Middle frontal gyrus (tissue), 1 donor: Measurements from ENCODE around the gene TAF13.
"Not testable (repeated sequence)": the region's sequence is repeated elsewhere in the genome, so short reads cannot be mapped to it uniquely, and the experiment has no call there.

Experiments used
- DNase-seq: peaks from one replicate; pipeline ENCODE4 v3.0.0-alpha.2; 2015; ENCODE audit warnings: low spot score; ENCODE audit errors: extremely low spot score

TAF13 gene

GRCh38 chr1:109091839-109092193 is 16.0 kb upstream of the TAF13 start:
- DNase-seq = no peak

- no peak for DNase-seq
Observed at GRCh38 chr1:109091078-109091838, 15.5 kb upstream of the TAF13 start.

- DNase-seq = peak; percentile 96
Observed at GRCh38 chr1:109090196-109091077, 14.6 kb upstream of the TAF13 start, which contains the start of gene TMEM167B. Gene TMEM167B (plus strand): TSS chr1:109090764. CDS start chr1:109090873, 109 bp downstream.

DNA sequence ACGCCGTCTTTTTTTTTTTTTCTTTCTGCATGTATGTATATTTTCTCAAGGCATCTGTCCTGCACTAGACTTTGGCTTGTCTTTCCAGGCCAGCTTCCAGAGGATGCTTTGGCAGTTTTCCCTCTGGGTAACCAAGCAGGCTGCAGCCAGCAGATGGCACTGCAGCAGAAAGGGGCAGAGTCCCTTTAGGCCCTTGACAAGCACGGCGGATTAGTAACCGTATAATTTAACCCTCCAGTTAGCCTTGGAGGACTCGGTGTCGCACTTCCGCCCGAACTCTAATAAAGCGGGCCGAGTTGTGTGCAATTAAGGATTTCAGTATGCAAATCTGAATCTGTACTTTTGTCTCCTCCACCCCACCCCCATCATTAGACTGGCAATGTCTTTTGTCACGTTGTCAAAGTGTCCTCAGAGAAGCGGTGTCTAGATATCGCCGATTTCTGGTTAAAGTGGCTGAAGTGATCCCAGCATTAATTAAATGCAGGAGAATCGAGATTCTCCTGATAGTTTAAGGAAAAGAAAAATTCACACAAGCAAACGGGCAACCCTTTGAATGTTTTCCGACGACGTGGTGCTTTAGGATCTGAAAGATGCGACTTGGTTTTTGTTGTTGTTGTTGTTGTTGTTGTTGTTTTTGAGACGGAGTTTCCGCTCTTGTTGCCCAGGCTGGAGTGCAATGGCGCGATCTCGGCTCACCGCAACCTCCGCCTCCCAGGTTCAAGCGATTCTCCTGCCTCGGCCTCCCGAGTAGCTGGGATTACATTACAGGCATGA is 13.6 kb upstream of the TAF13 start:
- DNase-seq = peak; percentile 81

DNA sequence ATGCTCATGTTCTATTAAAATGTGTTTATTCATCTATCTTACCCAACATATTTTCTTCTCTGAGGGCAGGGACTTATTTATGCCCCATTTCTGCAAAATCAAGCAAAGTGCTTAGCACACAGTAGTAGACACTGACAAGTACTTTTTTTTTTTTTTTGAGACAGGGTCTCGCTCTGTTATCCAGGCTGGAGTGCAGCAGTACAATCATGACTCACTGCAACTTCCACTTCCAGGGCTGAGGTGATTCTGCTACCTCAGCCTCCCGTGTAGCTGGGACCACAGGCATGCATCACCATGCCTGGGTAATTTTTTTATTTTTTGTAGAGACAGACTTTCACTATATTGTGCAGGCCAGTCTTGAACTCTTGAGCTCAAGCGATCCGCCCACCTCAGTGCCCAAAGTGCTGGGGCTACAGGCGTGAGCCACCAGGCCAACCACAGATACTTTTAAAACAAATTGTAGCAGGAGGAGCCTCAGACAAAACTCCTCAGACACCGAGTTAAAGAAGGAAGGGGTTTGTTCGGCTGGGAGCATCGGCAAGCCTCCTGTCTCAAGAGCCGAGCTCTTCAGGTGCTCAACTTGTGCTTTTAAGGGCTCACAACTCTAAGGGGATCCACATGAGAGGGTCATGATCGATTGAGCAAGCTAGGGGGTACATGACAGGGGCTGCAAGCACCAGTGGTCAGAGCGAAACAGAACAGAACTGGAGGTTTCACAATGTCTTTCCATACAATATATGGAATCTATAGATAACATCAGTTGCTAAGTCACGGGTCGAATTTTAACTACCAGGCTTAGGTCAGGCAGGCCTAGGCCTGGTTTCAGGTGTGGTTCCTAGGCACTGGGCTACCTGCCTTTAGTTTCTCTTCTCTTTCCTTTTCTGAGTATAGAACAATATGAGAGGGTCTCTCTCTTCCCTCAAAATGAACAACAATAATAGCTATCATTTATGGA is 9.0 kb upstream of the TAF13 start:
- no peak for DNase-seq

- DNase-seq = peak; percentile 45
Observed at GRCh38 chr1:109083923-109084322, 8.1 kb upstream of the TAF13 start.

DNA sequence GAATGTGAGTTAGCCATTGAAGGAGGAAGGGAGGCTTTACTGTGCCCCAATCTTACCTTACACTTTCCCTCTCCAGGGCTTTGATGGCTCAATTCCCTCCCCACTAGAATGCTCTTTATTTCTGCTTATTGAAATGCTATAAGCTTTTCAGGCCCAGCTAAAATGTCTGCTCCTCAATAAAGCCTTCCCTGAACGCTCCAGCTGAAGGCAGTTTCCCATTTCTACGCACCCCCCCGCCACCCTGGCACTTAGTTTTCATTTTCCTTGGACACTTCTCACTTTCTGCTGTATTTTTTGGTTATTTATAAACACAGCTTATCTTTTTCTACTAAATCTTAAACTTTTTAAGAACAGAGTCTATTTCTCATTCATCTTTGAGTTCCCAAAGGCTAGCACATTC is 7.7 kb upstream of the TAF13 start:
- no peak for DNase-seq

GRCh38 chr1:109080441-109081082 is 4.8 kb upstream of the TAF13 start:
- DNase-seq = no peak

- DNase-seq = no peak
Observed at GRCh38 chr1:109079240-109079622, 3.4 kb upstream of the TAF13 start.

DNA sequence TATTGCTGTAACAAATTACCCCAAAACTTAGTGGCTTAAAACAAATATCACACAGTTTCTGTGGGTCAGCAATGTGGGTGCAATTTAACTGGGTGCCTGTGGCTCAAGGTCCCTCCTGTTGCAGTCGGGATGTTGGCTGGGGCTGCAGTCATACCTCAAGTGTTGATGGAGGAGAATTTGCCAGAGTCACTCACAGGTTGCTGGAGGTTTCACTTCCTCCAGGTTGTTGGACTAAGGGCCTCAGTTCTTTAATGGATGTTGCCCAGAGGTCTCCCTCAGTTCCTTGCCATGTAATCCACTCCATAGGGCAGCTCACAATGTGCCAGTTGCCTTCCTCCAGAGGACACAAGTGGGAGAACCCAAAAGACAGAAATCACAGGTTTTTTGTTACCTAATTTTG is 2.5 kb upstream of the TAF13 start:
- DNase-seq = no peak

DNA sequence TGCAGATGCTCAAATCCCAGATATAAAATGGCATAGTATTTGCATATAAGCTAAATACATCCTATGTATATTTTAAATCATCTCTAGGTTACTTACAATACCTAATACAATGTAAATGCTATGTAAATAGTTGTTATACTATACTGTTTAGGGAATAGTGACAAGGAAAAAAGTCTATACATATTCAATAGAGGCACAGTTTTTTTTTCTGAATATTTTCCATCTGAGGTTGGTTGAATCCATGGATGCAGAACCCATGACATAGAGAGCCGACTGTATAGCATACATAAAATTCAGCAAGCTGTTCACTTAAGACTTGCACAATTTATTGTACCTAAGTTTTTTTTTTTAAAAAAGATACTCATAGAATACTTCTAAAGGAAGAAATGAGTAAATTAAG is 6.5 kb downstream of the TAF13 start:
- no peak for DNase-seq

GRCh38 chr1:109067883-109068282 is 7.9 kb downstream of the TAF13 start:
- DNase-seq = no peak

DNA sequence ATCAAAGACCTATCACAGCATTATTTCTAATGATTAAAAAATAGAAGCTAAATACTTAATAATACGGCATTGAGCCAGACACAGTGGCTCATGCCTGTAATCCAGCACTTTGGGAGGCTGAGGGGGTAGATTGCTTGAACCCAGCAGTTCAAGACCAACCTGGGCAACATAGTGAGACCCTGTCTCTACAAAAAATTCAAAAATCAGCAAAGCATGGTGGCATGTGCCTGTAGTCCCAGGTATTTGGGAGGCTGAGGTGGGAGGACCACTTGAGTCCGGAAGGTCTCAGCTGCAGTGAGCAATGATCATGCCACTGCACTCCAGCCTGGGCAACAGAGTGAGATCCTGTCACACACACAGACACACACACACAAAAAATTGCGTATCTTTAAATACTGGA is 10.7 kb downstream of the TAF13 start:
- DNase-seq = no peak

DNA sequence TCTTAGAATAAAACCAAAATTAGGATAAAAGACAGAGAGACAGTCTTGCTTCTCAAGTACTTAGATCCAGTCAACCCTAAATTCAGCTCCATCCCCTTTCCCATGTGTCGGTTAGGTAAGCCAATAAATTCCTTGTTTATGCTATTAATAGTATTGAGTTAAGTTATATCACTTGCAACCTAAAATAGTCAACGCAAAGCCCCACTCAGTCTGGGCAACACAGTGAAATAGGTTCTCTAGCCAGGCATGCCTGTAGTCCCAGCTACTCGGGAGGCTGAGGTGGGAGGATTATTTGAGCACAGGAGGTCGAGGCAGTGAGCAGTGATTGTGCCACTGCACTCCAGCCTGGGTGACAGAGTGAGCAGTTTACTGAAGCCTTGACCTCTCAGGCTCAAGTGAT is 14.6 kb downstream of the TAF13 start:
- DNase-seq = no peak

- no peak for DNase-seq
Observed at GRCh38 chr1:109060707-109061106, 15.1 kb downstream of the TAF13 start.

DNA sequence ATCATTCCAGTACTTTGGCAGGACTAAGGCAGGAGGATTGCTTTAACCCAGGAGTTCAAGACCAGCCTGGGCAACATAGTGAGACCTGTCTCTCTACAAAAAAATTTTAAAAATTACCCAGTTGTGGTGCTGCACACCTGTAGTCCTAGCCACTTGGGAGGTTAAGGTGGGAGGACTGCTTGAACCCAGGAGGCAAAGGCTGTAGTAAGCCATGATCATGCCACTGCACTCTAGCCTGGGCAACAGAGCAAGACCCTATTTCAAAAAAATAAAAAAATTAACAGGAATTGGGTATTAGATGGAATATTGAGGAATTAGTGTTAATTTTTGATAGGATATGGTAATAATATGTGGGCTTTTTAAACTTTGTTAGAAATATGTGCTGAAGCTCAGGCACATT is 16.8 kb downstream of the TAF13 start:
- no peak for DNase-seq

DNA sequence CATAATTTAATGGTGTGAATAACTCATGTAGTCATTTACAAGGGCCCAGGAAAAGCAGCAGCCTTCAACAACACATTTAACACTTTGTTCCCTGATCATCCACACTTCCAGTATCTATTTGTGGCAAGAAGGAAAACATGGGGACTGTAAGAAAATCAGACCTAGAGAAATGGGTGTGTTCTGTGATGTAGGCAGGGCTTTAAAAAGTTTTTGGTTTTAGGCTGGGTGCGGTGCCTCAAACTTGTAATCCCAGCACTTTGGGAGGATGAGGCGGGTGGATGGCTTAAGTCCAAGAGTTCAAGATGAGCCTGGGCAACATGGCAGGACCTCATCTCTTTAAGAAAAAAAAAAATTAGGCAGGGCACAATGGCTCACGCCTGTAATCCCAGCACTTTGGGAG is 19.7 kb downstream of the TAF13 start:
- DNase-seq = no peak

DNA sequence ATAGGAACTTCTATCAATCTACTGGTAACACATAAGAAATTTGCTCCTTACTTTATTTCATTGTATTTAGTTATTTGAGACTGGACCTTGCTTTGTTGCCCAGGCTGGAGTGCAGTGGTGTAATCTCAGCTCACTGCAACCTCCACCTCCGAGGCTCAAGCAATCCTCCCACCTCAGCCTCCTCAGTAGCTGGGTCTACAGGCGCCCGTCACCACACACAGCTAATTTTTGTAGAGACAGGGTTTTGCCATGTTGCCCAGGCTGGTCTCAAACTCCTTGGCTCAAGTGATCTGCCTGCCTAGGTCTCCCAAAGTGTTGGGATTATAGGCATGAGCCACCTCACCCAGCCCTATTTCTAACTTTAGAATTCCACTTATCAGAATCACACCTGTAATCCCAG is 23.7 kb downstream of the TAF13 start:
- DNase-seq = not testable (repeated sequence)

- no peak for DNase-seq
Observed at GRCh38 chr1:109050228-109050995, 25.4 kb downstream of the TAF13 start.
